ENCODE data around the gene SLC44A2.
"Not testable (repeated sequence)": the region's sequence is repeated elsewhere in the genome, so short reads cannot be mapped to it uniquely, and the experiment has no call there.

The SLC44A2 gene

DNA sequence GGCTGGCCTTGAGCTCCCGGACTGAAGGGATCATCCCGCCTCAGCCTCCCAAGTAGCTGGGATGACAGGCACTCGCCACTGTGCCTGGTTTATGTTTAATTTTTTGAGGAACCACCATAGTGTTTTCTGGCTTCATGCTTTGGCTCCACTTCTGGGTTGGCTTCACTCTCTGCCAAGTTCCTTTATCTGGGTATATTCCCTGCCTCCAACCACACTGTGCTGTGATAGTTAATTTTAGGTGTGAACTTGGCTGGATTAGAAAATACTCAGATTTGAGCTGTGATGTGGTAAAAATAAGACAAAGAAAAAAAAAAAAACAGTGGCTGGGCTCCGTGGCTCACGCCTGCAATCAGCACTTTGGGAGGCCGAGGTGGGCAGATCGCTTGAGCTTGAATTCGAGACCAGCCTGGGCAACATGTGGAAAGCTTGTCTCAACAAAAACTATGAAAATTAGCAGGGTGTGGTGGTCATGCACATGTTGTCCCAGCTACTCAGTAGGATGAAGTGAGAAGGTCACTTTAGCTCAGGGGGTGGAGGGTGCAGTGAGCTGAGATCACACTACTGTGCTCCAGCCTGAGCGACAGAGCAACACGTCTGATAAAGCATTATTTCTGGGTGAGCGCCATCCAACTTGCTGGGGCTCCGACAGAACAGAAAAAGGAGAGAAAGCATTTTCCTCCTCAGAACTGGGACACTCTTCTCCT, 21.3 kb downstream of the SLC44A2 start:
- no peak overlapping the region for H3K4me3 ChIP-seq
- no peak for DNase-seq (ENCODE audit: low spot score in 2 of 2)
- 0 out of 2 replicates have a peak, but pooled peaks cover 2% of the 10 kb centered on the region for H3K4me1 ChIP-seq
- H3K36me3 ChIP-seq (replicated peaks): no peaks in the 10 kb centered on the region; the same call in 1 of the 2 replicates
- no peaks in the 10 kb centered on the region for H3K9me3 ChIP-seq
- in situ Hi-C loops (cut with MboI; ENCODE audit: low sequenced_read_pairs): no loop called here
- no peaks in the 10 kb centered on the region for H3K27me3 ChIP-seq (ENCODE audit: low read depth)

DNA sequence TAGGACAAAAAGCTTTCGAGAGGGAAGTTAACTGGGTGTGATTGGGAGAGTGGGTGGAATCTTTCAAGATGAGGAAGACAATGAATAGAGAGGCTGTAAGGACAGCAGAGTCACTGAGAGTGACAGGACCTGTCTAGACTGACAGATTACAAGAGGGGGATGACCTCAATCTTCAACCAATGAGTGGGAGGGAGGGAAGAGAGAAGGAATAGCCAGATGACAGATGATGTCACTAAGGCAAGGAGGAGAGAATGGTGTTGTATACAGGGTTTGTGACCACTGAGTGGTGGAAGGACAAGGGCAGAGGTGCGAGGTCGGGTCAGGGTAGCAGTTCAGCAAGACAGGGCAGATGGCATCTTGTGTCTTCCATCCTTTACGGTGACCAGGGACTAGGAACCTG, 23.0 kb downstream of the SLC44A2 start:
- no peaks in the 10 kb centered on the region for H3K27me3 ChIP-seq (ENCODE audit: low read depth)
- no peaks in the 10 kb centered on the region for H3K9me3 ChIP-seq
- no peaks in the 10 kb centered on the region; the same call in 1 of the 2 replicates for H3K36me3 ChIP-seq (replicated peaks)
- no peak overlapping the region for H3K4me3 ChIP-seq
- in situ Hi-C loops (cut with MboI; ENCODE audit: low sequenced_read_pairs): no loop called here
- no peak for DNase-seq (ENCODE audit: low spot score in 2 of 2)
- H3K4me1 ChIP-seq: 0 out of 2 replicates have a peak, but pooled peaks cover 2% of the 10 kb centered on the region

DNA sequence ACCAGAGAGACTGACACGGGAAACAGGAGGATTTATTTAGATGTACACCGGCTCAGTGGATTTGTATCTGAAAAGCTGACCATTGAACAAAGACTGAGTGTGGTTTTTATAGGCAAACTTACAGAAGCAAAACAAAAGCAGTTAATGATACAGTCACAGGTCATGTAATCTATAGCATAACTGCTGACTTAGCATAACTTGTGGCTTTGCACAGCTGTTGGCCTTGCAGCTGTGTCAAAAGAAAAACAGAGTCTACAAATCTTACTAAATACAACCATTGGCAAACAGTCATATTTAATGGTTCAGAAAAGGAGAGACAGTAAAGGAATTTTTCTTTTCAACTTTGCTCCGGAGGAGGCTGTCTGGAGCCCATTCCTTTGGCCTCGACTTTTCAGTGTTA, 26.5 kb downstream of the SLC44A2 start:
- Histone ChIP-seq H3K9me3 (no peaks in the 10 kb centered on the region), H3K4me3 (no peak overlapping the region), H3K36me3 (replicated peaks) (peaks cover 18% of the 10 kb centered on the region), H3K27me3 (ENCODE audit: low read depth) (no peaks in the 10 kb centered on the region), H3K4me1 (peaks cover 6% of the 10 kb centered on the region; the same call in 1 of the 2 replicates)
- DNase-seq (ENCODE audit: low spot score in 2 of 2): peak in 1 of 2 experiments; percentile 33
- in situ Hi-C loops (cut with MboI; ENCODE audit: low sequenced_read_pairs): no loop called here

DNA sequence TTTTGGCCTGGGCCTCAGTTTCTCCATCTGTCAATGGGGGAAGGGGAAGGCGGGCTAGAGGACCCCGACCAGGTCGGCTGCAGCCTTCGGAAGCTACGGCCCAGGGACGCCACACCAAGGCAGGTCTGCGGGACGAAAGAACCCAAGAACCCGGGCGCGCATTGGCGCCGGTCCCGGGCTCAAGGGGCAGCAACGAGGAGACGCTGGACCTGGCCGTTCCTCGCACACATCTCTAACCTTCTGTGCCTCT, 28.1 kb downstream of the SLC44A2 start:
- peaks cover 33% of the 10 kb centered on the region for H3K36me3 ChIP-seq (replicated peaks)
- peaks cover 8% of the 10 kb centered on the region; the same call in 1 of the 2 replicates for H3K4me1 ChIP-seq
- in situ Hi-C loops (cut with MboI; ENCODE audit: low sequenced_read_pairs): no loop called here
- DNase-seq (ENCODE audit: low spot score in 2 of 2): no peak
- no peaks in the 10 kb centered on the region for H3K27me3 ChIP-seq (ENCODE audit: low read depth)
- H3K9me3 ChIP-seq: no peaks in the 10 kb centered on the region
- peak overlapping the region; percentile 87 for H3K4me3 ChIP-seq

DNA sequence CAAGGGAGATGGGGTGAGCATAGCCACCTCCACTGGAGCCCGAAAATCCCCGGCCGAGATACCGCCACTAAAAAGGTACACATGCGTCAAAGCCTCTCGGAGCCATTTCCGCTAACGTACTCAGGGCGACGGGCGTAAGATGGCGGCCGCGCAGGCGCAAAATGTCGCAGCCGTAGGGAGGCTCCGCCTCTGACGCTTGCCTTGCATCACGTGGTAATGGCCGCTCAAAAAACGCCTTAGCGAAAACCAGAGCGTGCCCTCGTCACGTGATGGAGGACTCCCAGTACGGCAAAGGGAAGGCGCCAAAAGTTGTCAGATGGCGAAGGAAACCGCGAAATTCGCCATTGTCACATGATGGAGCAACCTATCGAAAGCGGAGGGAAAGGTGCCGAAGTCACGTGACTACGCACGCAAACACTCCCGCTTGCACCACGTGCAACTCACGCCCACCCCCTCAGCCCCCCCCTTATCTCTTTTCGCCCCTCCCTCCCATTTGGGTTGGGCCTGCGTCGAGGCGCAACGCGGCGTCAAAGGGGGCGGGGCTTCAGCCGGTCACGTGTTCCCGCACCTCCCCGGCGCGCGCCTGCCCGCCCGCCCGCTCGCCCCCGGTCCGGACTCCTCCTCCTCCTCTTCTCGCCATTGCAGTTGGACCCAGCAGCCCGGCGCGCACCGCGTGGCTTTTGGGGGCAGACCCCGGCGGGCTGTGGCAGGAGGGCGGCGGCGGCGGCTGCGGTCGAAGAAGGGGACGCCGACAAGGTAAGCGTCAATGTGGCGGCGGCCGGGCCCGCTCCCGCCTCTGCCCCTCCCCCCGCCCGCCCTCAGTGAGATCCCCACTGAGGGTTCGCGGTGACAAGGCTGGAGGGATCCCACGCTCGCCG, 28.6 kb downstream of the SLC44A2 start, which contains the start of gene ILF3:
TSS of gene ILF3 (plus strand) at position 615 of the 878 bp plus-strand sequence. CDS start 16,260 bp downstream, outside the sequence.
- DNase-seq (ENCODE audit: low spot score in 2 of 2): peak; percentile 99
- H3K27me3 ChIP-seq (ENCODE audit: low read depth): no peaks in the 10 kb centered on the region
- no peaks in the 10 kb centered on the region for H3K9me3 ChIP-seq
- H3K36me3 ChIP-seq (replicated peaks): peaks cover 37% of the 10 kb centered on the region
- H3K4me1 ChIP-seq: peaks cover 8% of the 10 kb centered on the region; the same call in 1 of the 2 replicates
- in situ Hi-C loops (cut with MboI; ENCODE audit: low sequenced_read_pairs): no loop called here
- peak within 1 kb of the TSS; percentile 87 for H3K4me3 ChIP-seq

DNA sequence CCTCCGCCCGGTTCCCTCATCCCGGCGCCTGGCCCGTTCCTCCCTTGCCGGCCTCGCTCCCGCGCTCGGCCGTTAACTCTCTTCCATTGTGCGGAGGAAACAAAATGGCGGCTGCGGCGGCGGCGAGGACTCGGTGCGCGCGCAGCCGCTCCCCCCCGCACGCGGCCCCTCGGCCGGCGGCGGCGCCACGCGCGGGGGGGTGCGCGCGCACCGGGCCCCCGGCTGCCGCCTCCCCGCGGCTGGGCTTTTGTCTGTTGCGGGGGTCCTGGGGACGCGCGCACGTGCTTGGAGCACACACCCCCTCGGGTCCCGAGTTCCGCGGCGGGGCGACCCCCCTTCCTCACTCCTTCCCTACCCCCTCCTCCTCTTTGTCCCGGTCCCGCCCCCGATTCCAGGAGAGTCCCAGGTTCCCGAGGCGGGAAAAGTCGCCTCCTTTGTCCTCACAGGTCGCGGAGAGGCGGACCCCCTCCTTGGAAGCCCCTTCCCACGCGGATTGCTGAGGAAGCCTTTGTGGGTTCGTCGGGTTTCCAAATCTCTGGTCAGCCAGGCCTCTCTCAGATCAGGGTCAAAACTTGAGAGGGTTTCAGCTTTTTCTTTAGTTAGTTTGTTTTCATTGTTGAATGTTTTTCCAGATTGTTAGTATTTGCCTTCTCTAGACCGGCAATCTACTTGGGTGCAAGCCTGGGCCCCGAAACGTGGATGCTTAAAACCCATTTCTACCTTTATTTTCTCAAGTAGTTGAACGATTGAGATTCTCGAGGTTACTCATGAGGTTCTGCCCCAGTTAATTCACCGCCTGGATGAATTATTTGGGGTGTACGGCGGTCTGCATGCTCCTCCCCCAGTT, 29.5 kb downstream of the SLC44A2 start:
- Histone ChIP-seq H3K4me3 (peak overlapping the region; percentile 87), H3K4me1 (peaks cover 8% of the 10 kb centered on the region; the same call in 1 of the 2 replicates), H3K9me3 (no peaks in the 10 kb centered on the region), H3K36me3 (replicated peaks) (peaks cover 43% of the 10 kb centered on the region), H3K27me3 (ENCODE audit: low read depth) (no peaks in the 10 kb centered on the region)
- DNase-seq (ENCODE audit: low spot score in 2 of 2): peak; percentile 45 to 84
- in situ Hi-C loops (cut with MboI; ENCODE audit: low sequenced_read_pairs): no loop called here

DNA sequence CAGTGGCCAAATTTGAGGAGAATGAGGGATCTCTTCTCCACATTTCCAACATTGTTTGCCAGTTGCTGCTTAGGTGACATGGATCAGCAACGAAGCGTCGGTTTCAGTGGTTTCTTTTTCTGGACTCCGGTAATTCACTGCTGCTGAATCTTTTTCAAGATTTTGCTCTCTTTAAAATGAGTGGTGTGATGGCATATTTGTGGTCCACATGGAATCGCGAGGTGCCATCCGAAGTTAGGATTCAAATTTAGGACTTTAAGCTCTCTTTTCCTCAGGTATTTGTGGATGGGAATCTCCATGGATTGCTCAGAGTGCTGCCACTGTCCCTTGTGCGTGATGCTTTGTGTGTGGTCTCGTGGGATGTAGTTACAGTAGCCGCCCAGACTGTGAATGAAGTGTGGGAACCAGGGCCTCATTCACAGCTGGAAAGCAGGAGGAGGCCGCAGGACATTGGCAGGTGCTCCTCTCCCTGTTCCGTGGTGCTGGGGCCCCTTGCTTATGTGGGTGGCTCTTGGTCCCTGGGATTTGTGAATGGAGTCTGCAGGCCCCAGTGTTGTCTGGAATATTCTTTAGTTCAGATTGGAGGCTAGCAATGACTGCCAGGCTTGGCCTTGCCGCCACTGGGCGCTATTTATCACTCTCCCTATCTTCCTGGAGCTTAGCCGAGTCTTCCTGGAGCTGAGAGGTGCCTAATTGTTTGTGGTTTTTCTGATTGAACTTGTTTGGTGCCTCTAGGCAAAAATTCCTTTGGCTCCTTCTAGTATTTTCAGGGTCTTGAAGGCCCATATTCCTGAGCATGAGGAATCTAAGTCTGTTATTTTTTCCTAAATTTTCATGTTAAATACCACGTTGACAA, 30.3 kb downstream of the SLC44A2 start:
- in situ Hi-C loops (cut with MboI; ENCODE audit: low sequenced_read_pairs): no loop called here
- peak; percentile 33 to 60 for DNase-seq (ENCODE audit: low spot score in 2 of 2)
- H3K27me3 ChIP-seq (ENCODE audit: low read depth): no peaks in the 10 kb centered on the region
- peaks cover 8% of the 10 kb centered on the region; the same call in 1 of the 2 replicates for H3K4me1 ChIP-seq
- H3K36me3 ChIP-seq (replicated peaks): peaks cover 51% of the 10 kb centered on the region
- H3K4me3 ChIP-seq: peak overlapping the region; percentile 87
- no peaks in the 10 kb centered on the region for H3K9me3 ChIP-seq

DNA sequence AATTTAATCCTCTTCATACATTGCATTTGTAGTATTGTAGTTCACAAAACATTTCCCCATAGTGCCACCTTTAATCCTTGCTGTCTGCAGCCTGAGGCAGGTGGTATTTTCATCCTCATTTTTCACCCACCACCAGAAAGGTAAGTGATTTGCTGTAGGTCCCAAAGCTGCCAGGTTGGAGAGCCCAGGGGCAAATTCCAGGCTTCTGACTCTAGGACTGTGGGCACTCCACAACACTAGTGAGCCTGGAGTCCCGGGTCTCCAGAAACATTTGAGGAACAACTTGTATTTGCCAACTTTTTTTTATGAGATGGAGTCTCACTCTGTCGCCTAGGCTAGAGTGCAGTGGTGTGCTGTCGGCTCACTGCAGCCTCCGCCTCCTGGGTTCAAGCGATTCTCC, 35.0 kb downstream of the SLC44A2 start:
- peaks cover 68% of the 10 kb centered on the region for H3K36me3 ChIP-seq (replicated peaks)
- no peaks in the 10 kb centered on the region for H3K9me3 ChIP-seq
- H3K27me3 ChIP-seq (ENCODE audit: low read depth): no peaks in the 10 kb centered on the region
- in situ Hi-C loops (cut with MboI; ENCODE audit: low sequenced_read_pairs): no loop called here
- DNase-seq (ENCODE audit: low spot score in 2 of 2): no peak
- no peak overlapping the region for H3K4me3 ChIP-seq
- peaks cover 8% of the 10 kb centered on the region; the same call in 1 of the 2 replicates for H3K4me1 ChIP-seq

DNA sequence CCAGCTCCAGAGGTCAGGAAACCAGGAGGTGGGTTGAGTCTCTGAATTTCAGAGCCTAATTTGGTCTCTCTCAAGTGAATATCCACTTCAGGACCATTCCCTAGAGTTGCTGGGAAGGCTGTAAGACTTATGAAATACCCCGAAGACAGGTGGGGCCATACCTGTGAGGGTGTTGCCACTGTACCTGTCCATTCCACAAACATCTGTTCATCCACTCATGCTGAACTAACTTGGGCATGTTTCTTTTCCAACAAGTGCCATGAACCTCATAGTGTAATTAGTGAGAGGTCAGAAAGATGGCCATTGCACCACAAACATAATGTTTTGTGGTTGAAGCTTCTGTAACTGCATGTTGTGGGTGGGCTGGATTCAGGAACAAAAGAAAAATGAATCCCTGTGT, 36.6 kb downstream of the SLC44A2 start:
- H3K4me1 ChIP-seq: peaks cover under 1% of the 10 kb centered on the region; the same call in 1 of the 2 replicates
- H3K27me3 ChIP-seq (ENCODE audit: low read depth): no peaks in the 10 kb centered on the region
- in situ Hi-C loops (cut with MboI; ENCODE audit: low sequenced_read_pairs): no loop called here
- H3K9me3 ChIP-seq: no peaks in the 10 kb centered on the region
- no peak for DNase-seq (ENCODE audit: low spot score in 2 of 2)
- H3K36me3 ChIP-seq (replicated peaks): peaks cover 66% of the 10 kb centered on the region
- H3K4me3 ChIP-seq: no peak overlapping the region

DNA sequence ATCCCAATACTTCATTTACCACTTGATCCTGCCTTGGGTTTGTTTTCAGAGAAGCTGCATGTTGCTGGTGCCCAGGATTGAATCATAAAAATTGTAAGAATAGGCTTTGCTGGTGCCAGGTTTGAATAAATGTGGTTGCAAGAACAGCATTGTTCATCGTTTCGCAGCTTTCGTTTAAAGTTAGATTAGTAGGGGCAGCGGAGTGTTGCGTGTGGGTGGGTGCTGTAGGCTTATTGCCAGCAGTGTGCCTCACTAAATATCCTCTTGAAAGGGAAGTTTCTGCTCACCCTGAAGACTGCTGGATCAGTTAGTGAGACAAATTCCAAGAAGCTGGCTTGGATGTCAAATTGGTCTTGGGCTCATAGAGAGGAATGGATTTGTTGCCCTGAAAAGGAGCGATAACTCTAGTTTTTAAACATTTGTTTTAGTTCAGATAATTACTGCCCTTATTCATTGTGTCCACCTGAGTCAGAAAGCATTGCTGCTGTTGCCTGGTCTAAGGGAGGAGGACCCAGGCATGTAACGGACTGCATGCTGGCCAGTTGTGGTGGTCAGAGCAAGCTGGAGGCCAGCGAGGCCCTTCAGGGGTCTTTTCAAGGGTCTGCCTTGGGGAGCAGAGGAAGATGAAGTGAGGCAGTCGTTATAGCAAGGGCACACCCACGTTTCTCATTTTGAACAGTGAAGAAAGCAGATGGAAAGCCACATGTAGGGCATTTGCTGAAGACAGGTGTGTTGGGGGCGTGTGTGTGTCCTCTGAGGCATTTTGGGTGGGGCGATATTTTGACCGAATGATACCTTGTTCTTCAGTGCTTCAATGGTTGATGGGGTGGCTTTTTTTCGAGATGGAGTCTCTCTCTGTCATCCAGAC, 37.3 kb downstream of the SLC44A2 start:
- DNase-seq (ENCODE audit: low spot score in 2 of 2): no peak
- Histone ChIP-seq H3K36me3 (replicated peaks) (peaks cover 66% of the 10 kb centered on the region), H3K27me3 (ENCODE audit: low read depth) (no peaks in the 10 kb centered on the region), H3K4me3 (no peak overlapping the region), H3K4me1 (no peaks in the 10 kb centered on the region; the same call in 1 of the 2 replicates), H3K9me3 (no peaks in the 10 kb centered on the region)
- in situ Hi-C loops (cut with MboI; ENCODE audit: low sequenced_read_pairs): no loop called here

GRCh38 chr19:10663252-10663563, 37.9 kb downstream of the SLC44A2 start:
- DNase-seq (ENCODE audit: low spot score in 2 of 2); H3K9me3 ChIP-seq; H3K4me3 ChIP-seq; H3K27me3 ChIP-seq (ENCODE audit: low read depth); H3K4me1 ChIP-seq; in situ Hi-C loops (cut with MboI; ENCODE audit: low sequenced_read_pairs): not testable (repeated sequence)
- peaks cover 65% of the 10 kb centered on the region for H3K36me3 ChIP-seq (replicated peaks)

DNA sequence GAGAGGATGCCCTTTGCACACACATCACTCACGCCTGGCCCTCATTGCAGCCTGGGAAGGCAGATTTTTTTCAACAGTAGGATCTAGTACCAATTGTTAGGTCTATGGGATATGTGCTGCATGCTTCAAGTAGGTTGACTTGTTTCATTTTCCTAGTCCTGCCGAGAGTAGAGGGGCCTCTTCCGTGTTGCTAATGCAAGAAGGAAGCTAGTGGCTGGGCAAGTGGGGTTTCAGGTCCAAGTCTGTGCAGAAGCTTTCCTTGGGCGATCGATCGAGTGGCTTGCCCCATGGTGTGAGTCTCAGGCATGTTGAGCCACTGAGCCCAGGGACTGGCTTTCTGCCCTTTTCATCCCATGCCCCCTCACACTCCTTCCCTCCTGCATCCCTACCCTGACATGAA, 42.5 kb downstream of the SLC44A2 start:
- DNase-seq (ENCODE audit: low spot score in 2 of 2): no peak
- Histone ChIP-seq H3K36me3 (replicated peaks) (peaks cover 61% of the 10 kb centered on the region), H3K4me3 (no peak overlapping the region), H3K4me1 (no peaks in the 10 kb centered on the region), H3K27me3 (ENCODE audit: low read depth) (no peaks in the 10 kb centered on the region), H3K9me3 (no peaks in the 10 kb centered on the region)
- in situ Hi-C loops (cut with MboI; ENCODE audit: low sequenced_read_pairs): no loop called here

Data from HAP-1 (cell line).